ENCODE measurements around the gene BORCS5.

Gene BORCS5

GRCh38 chr12:12353807-12354206, 3.1 kb upstream of the BORCS5 start:
- no peak for DNase-seq

- no peak for DNase-seq
Measured at GRCh38 chr12:12356467-12356895, 397 bp upstream of the BORCS5 start.

- no peak for DNase-seq
Measured at GRCh38 chr12:12357719-12358461, 1.0 kb downstream of the BORCS5 start.

- no peak for DNase-seq
Measured at GRCh38 chr12:12358528-12358927, 1.6 kb downstream of the BORCS5 start.

GRCh38 chr12:12364787-12365445, 8.0 kb downstream of the BORCS5 start:
- DNase-seq, result no peak

GRCh38 chr12:12365446-12365802, 8.5 kb downstream of the BORCS5 start:
- DNase-seq, result no peak

- no peak for DNase-seq
Measured at GRCh38 chr12:12365931-12366431, 9.1 kb downstream of the BORCS5 start.

GRCh38 chr12:12366701-12367481, 10.0 kb downstream of the BORCS5 start:
- DNase-seq, result no peak

- no peak for DNase-seq
Measured at GRCh38 chr12:12367482-12367998, 10.7 kb downstream of the BORCS5 start.

- no peak for DNase-seq
Measured at GRCh38 chr12:12372946-12373722, 16.3 kb downstream of the BORCS5 start.

- peak; percentile 89 for DNase-seq
Measured at GRCh38 chr12:12376646-12377448, 20.0 kb downstream of the BORCS5 start.

- DNase-seq, result no peak
Measured at GRCh38 chr12:12378616-12379015, 21.7 kb downstream of the BORCS5 start.

- DNase-seq, result no peak
Measured at GRCh38 chr12:12379831-12380730, 23.2 kb downstream of the BORCS5 start.

- DNase-seq, result no peak
Measured at GRCh38 chr12:12380949-12381593, 24.2 kb downstream of the BORCS5 start.

GRCh38 chr12:12381982-12382381, 25.1 kb downstream of the BORCS5 start:
- DNase-seq, result no peak

- DNase-seq, result no peak
Measured at GRCh38 chr12:12384571-12385340, 27.9 kb downstream of the BORCS5 start.

GRCh38 chr12:12387501-12387900, 30.6 kb downstream of the BORCS5 start:
- DNase-seq, result no peak

GRCh38 chr12:12392413-12392812, 35.5 kb downstream of the BORCS5 start:
- no peak for DNase-seq

- DNase-seq, result no peak
Measured at GRCh38 chr12:12393171-12393570, 36.3 kb downstream of the BORCS5 start.

Data from NCI-H1105 (cell line).